Measurements from ENCODE around the gene RAB3IL1. TPM values are rescaled to one million over a fixed set of nuclear protein-coding genes. Genes with fewer than 3 reads are reported as not detected.

The RAB3IL1 gene
- total RNA-seq, 4 donors from 2014 or later: 6.5 to 27.7 (median 15.2) TPM

- DNase-seq: peak; percentile 33 to 54
- H3K27me3 ChIP-seq: no peaks in the 10 kb centered on the region
- intact Hi-C loops (cut with DNase I): no loop called here
- 35 to 67% methylated on average over 6 to 9 of the region's 13 CpGs for WGBS, 2 donors
- no peaks in the 10 kb centered on the region for H3K36me3 ChIP-seq
- no peak overlapping the region for H3K4me3 ChIP-seq (replicated peaks in 1 of 3)
- TF ChIP-seq POLR2A (IDR thresholded peaks at IDR 0.05): no peak
- no peak for TF ChIP-seq CTCF (IDR thresholded peaks at IDR 0.05)
- peak overlapping the region in 2 of 3 donors; percentile 38 to 54 for H3K27ac ChIP-seq
- H3K4me1 ChIP-seq: peaks cover 3 to 59% of the 10 kb centered on the region in 2 donors
- no peaks in the 10 kb centered on the region for H3K9me3 ChIP-seq
Measured at GRCh38 chr11:61919705-61920631, 2.6 kb upstream of the RAB3IL1 start.

- WGBS, 2 donors: 72% methylated on average over 5 to 6 of the region's 6 CpGs
Measured at GRCh38 chr11:61918938-61919704, 1.8 kb upstream of the RAB3IL1 start.

GRCh38 chr11:61918251-61918937 lies 1.0 kb upstream of the RAB3IL1 start:
- 82 to 87% methylated on average over 14 of the region's 14 CpGs for WGBS, 2 donors
- TF ChIP-seq CTCF (IDR thresholded peaks at IDR 0.05) (no peak), POLR2A (IDR thresholded peaks at IDR 0.05) (no peak)
- Histone ChIP-seq H3K27ac (peak overlapping the region; percentile 20 to 54 (median 32)), H3K4me1 (peaks cover 3 to 50% of the 10 kb centered on the region in 2 donors), H3K27me3 (no peaks in the 10 kb centered on the region), H3K4me3 (replicated peaks in 1 of 3) (no peak overlapping the region), H3K36me3 (no peaks in the 10 kb centered on the region), H3K9me3 (no peaks in the 10 kb centered on the region)
- DNase-seq: no peak
- intact Hi-C loops (cut with DNase I): no loop called here

More at GRCh38 chr11:61918938-61919704, 1.8 kb upstream of the RAB3IL1 start:
- TF ChIP-seq POLR2A (IDR thresholded peaks at IDR 0.05) (no peak), CTCF (IDR thresholded peaks at IDR 0.05) (no peak)
- H3K4me3 ChIP-seq (replicated peaks in 1 of 3): no peak overlapping the region
- H3K36me3 ChIP-seq: no peaks in the 10 kb centered on the region
- no peaks in the 10 kb centered on the region for H3K9me3 ChIP-seq
- intact Hi-C loops (cut with DNase I): no loop called here
- H3K27ac ChIP-seq: peak overlapping the region in 2 of 3 donors; percentile 38 to 54
- H3K27me3 ChIP-seq: no peaks in the 10 kb centered on the region
- peaks cover 3 to 57% of the 10 kb centered on the region in 2 donors for H3K4me1 ChIP-seq
- DNase-seq: no peak

- H3K4me3 ChIP-seq (replicated peaks in 1 of 3): peak overlapping the region; percentile 25 to 53 (median 47)
- WGBS, 2 donors: 2 to 4% methylated on average over 9 to 12 of the region's 32 CpGs
- peaks cover 3 to 43% of the 10 kb centered on the region in 2 donors for H3K4me1 ChIP-seq
- H3K27ac ChIP-seq: peak overlapping the region; percentile 1 to 77 (median 49)
- no peaks in the 10 kb centered on the region for H3K9me3 ChIP-seq
- TF ChIP-seq POLR2A (IDR thresholded peaks at IDR 0.05) (no peak), CTCF (IDR thresholded peaks at IDR 0.05) (no peak)
- DNase-seq: peak in 1 of 2 donors; percentile 21
- H3K27me3 ChIP-seq: no peaks in the 10 kb centered on the region
- intact Hi-C loops (cut with DNase I): no loop called here
- H3K36me3 ChIP-seq: no peaks in the 10 kb centered on the region
Measured at GRCh38 chr11:61916737-61917333, 531 bp downstream of the RAB3IL1 start.
